ENCODE measurements around the gene PWWP2B.
"Not testable (repeated sequence)": the region's sequence is repeated elsewhere in the genome, so short reads cannot be mapped to it uniquely, and the experiment has no call there.

The PWWP2B gene

GRCh38 chr10:132432176-132432540, 35.2 kb downstream of the PWWP2B start:
- no peaks in the 10 kb centered on the region for H3K36me3 ChIP-seq (ENCODE audit: control insufficient read depth, insufficient read depth, low read length)
- H3K27ac ChIP-seq (ENCODE audit: insufficient read depth, low read depth, low read length, poor library complexity, severe bottlenecking), result no peak overlapping the region
- no peak overlapping the region for H3K4me3 ChIP-seq (ENCODE audit: insufficient read depth, low read depth, low read length)
- H3K9me3 ChIP-seq (ENCODE audit: control insufficient read depth, low read length), result no peaks in the 10 kb centered on the region
- WGBS, 2 experiments, result 90 to 94% methylated on average over 12 of the region's 12 CpGs
- peaks cover 13% of the 10 kb centered on the region for H3K4me1 ChIP-seq (ENCODE audit: control insufficient read depth, insufficient read depth, low read length)
- H3K27me3 ChIP-seq (ENCODE audit: control insufficient read depth, insufficient read depth, low read length, poor library complexity, severe bottlenecking), result no peaks in the 10 kb centered on the region

- no peaks in the 10 kb centered on the region for H3K36me3 ChIP-seq (ENCODE audit: control insufficient read depth, insufficient read depth, low read length)
- H3K4me1 ChIP-seq (ENCODE audit: control insufficient read depth, insufficient read depth, low read length), result peaks cover 13% of the 10 kb centered on the region
- 93 to 94% methylated on average over 21 of the region's 21 CpGs for WGBS, 2 experiments
- no peak overlapping the region for H3K4me3 ChIP-seq (ENCODE audit: insufficient read depth, low read depth, low read length)
- H3K27me3 ChIP-seq (ENCODE audit: control insufficient read depth, insufficient read depth, low read length, poor library complexity, severe bottlenecking), result no peaks in the 10 kb centered on the region
- no peak overlapping the region for H3K27ac ChIP-seq (ENCODE audit: insufficient read depth, low read depth, low read length, poor library complexity, severe bottlenecking)
- H3K9me3 ChIP-seq (ENCODE audit: control insufficient read depth, low read length), result no peaks in the 10 kb centered on the region
Observed at GRCh38 chr10:132433671-132434340, 36.8 kb downstream of the PWWP2B start.

DNA sequence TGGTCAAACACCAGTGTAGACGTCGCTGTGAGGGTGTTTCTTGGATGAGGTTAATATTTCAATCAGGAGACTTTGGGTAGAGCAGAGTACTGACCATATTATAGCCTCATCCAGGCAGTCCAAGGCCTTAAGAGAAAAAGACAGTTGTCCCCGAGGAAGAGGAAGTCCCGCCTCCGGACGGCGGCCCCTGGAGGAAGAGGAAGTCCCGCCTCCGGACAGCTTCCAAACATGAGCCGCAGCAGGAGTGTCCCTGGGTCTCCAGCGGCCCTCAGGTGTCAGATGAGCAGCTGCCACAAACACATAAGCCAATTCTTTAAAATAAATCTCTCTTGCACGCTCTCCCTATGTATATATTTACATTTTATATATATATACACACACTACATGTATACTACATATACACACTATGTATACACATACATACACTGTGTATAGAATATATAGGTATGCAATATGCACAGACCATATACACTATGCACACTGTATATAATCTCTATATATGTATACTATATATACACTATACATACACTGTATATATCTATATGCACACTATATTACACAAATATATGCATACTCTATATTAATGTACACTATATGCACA, 37.5 kb downstream of the PWWP2B start:
- Histone ChIP-seq H3K4me3 (ENCODE audit: insufficient read depth, low read depth, low read length) (no peak overlapping the region), H3K36me3 (ENCODE audit: control insufficient read depth, insufficient read depth, low read length) (no peaks in the 10 kb centered on the region), H3K4me1 (ENCODE audit: control insufficient read depth, insufficient read depth, low read length) (peaks cover 6% of the 10 kb centered on the region), H3K27me3 (ENCODE audit: control insufficient read depth, insufficient read depth, low read length, poor library complexity, severe bottlenecking) (no peaks in the 10 kb centered on the region), H3K9me3 (ENCODE audit: control insufficient read depth, low read length) (no peaks in the 10 kb centered on the region), H3K27ac (ENCODE audit: insufficient read depth, low read depth, low read length, poor library complexity, severe bottlenecking) (no peak overlapping the region)
- WGBS, 2 experiments, result 94 to 95% methylated on average over 11 to 12 of the region's 12 CpGs

GRCh38 chr10:132435320-132435719, 38.3 kb downstream of the PWWP2B start:
- H3K36me3 ChIP-seq (ENCODE audit: control insufficient read depth, insufficient read depth, low read length); H3K9me3 ChIP-seq (ENCODE audit: control insufficient read depth, low read length); H3K27ac ChIP-seq (ENCODE audit: insufficient read depth, low read depth, low read length, poor library complexity, severe bottlenecking); H3K4me3 ChIP-seq (ENCODE audit: insufficient read depth, low read depth, low read length); H3K4me1 ChIP-seq (ENCODE audit: control insufficient read depth, insufficient read depth, low read length); H3K27me3 ChIP-seq (ENCODE audit: control insufficient read depth, insufficient read depth, low read length, poor library complexity, severe bottlenecking): not testable (repeated sequence)
- 94 to 95% methylated on average over 2 of the region's 5 CpGs for WGBS, 2 experiments

DNA sequence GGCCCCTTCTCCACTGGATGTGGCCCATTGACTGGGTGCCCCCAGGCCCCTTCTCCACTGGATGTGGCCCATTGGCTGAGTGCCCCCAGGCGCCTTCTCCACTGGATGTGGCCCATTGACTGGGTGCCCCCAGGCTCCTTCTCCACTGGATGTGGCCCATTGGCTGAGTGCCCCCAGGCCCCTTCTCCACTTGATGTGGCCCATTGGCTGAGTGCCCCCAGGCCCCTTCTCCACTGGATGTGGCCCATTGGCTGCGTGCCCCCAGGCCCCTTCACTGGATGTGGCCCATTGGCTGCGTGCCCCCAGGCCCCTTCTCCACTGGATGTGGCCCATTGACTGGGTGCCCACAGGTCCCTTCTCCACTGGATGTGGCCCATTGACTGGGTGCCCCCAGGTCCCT, 39.1 kb downstream of the PWWP2B start:
- WGBS, 2 experiments, result 93 to 97% methylated on average over 3 of the region's 3 CpGs
- not testable (repeated sequence) for H3K4me1 ChIP-seq (ENCODE audit: control insufficient read depth, insufficient read depth, low read length); H3K9me3 ChIP-seq (ENCODE audit: control insufficient read depth, low read length); H3K4me3 ChIP-seq (ENCODE audit: insufficient read depth, low read depth, low read length); H3K27ac ChIP-seq (ENCODE audit: insufficient read depth, low read depth, low read length, poor library complexity, severe bottlenecking); H3K27me3 ChIP-seq (ENCODE audit: control insufficient read depth, insufficient read depth, low read length, poor library complexity, severe bottlenecking); H3K36me3 ChIP-seq (ENCODE audit: control insufficient read depth, insufficient read depth, low read length)

- 90% methylated on average over 15 of the region's 15 CpGs for WGBS, 2 experiments
- H3K36me3 ChIP-seq (ENCODE audit: control insufficient read depth, insufficient read depth, low read length), result no peaks in the 10 kb centered on the region
- no peaks in the 10 kb centered on the region for H3K9me3 ChIP-seq (ENCODE audit: control insufficient read depth, low read length)
- H3K27ac ChIP-seq (ENCODE audit: insufficient read depth, low read depth, low read length, poor library complexity, severe bottlenecking), result no peak overlapping the region
- no peak overlapping the region for H3K4me3 ChIP-seq (ENCODE audit: insufficient read depth, low read depth, low read length)
- no peaks in the 10 kb centered on the region for H3K27me3 ChIP-seq (ENCODE audit: control insufficient read depth, insufficient read depth, low read length, poor library complexity, severe bottlenecking)
- no peaks in the 10 kb centered on the region for H3K4me1 ChIP-seq (ENCODE audit: control insufficient read depth, insufficient read depth, low read length)
Observed at GRCh38 chr10:132436861-132437410, 39.9 kb downstream of the PWWP2B start.

DNA sequence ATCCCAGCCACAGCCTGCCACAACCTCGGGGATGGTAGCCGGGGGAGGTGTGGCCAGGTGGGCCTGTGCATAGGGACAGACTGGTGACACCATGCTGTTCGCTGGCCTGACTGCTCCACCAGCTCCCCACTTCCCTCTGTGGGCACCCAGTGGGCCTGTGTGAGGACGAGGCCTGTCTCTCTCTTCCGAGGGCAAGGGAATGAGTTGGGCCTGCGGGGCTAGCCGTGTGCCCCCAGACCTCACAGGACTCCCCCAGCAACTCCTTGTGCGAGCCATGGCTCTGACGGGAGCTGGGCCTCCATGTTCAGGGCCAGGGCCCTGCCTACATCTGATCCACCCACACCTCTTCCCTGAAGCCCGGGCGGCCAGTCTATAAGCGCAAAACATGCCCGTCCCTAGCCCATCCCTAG, 40.5 kb downstream of the PWWP2B start:
- no peak overlapping the region for H3K4me3 ChIP-seq (ENCODE audit: insufficient read depth, low read depth, low read length)
- WGBS, 2 experiments, result 91 to 95% methylated on average over 13 of the region's 13 CpGs
- no peaks in the 10 kb centered on the region for H3K4me1 ChIP-seq (ENCODE audit: control insufficient read depth, insufficient read depth, low read length)
- H3K27ac ChIP-seq (ENCODE audit: insufficient read depth, low read depth, low read length, poor library complexity, severe bottlenecking), result no peak overlapping the region
- H3K9me3 ChIP-seq (ENCODE audit: control insufficient read depth, low read length), result no peaks in the 10 kb centered on the region
- no peaks in the 10 kb centered on the region for H3K36me3 ChIP-seq (ENCODE audit: control insufficient read depth, insufficient read depth, low read length)
- H3K27me3 ChIP-seq (ENCODE audit: control insufficient read depth, insufficient read depth, low read length, poor library complexity, severe bottlenecking), result no peaks in the 10 kb centered on the region

- Histone ChIP-seq H3K27me3 (ENCODE audit: control insufficient read depth, insufficient read depth, low read length, poor library complexity, severe bottlenecking) (no peaks in the 10 kb centered on the region), H3K4me1 (ENCODE audit: control insufficient read depth, insufficient read depth, low read length) (no peaks in the 10 kb centered on the region), H3K36me3 (ENCODE audit: control insufficient read depth, insufficient read depth, low read length) (no peaks in the 10 kb centered on the region), H3K9me3 (ENCODE audit: control insufficient read depth, low read length) (no peaks in the 10 kb centered on the region), H3K27ac (ENCODE audit: insufficient read depth, low read depth, low read length, poor library complexity, severe bottlenecking) (no peak overlapping the region), H3K4me3 (ENCODE audit: insufficient read depth, low read depth, low read length) (no peak overlapping the region)
- WGBS, 2 experiments, result 89 to 90% methylated on average over 19 of the region's 19 CpGs
Observed at GRCh38 chr10:132438091-132439024, 41.4 kb downstream of the PWWP2B start.

DNA sequence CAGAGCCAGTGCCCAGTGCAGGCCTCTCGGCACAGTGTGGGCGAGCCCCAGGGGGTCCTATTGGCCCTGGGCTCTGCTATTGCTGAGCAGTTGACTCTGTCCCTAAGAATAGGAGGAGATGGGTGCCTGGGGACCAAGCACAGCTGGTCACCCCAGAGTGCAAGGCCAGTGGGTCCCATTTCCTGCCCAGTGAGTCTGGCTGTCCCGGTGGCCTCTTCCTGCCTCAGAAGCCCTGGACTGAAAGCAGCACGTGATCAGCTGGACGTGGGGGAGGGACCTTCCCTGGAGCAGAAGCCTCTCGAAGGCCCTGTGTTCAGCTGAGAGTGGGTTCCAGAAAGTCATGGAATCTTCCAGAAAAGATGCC, 42.0 kb downstream of the PWWP2B start:
- Histone ChIP-seq H3K4me3 (ENCODE audit: insufficient read depth, low read depth, low read length) (no peak overlapping the region), H3K4me1 (ENCODE audit: control insufficient read depth, insufficient read depth, low read length) (no peaks in the 10 kb centered on the region), H3K9me3 (ENCODE audit: control insufficient read depth, low read length) (no peaks in the 10 kb centered on the region), H3K36me3 (ENCODE audit: control insufficient read depth, insufficient read depth, low read length) (no peaks in the 10 kb centered on the region), H3K27ac (ENCODE audit: insufficient read depth, low read depth, low read length, poor library complexity, severe bottlenecking) (no peak overlapping the region), H3K27me3 (ENCODE audit: control insufficient read depth, insufficient read depth, low read length, poor library complexity, severe bottlenecking) (no peaks in the 10 kb centered on the region)
- WGBS, 2 experiments, result 90 to 92% methylated on average over 6 of the region's 6 CpGs

Measured in ectodermal cell (in vitro differentiated cells).